Endometrium (tissue), 2 donors: ENCODE data around the gene NCAPG.
"Not testable (repeated sequence)": the region's sequence is repeated elsewhere in the genome, so short reads cannot be mapped to it uniquely, and the experiment has no call there.

Experiments used
- FAIRE-seq: peaks from 2 replicates; lab custom pipeline; 2012; peaks lifted over from hg19 to GRCh38; lab: Jason Lieb, UNC
- donor health status: control.
- donor health status: control.

The NCAPG gene

GRCh38 chr4:17797808-17798207, 13.0 kb upstream of the NCAPG start:
- FAIRE-seq, result no peak

DNA sequence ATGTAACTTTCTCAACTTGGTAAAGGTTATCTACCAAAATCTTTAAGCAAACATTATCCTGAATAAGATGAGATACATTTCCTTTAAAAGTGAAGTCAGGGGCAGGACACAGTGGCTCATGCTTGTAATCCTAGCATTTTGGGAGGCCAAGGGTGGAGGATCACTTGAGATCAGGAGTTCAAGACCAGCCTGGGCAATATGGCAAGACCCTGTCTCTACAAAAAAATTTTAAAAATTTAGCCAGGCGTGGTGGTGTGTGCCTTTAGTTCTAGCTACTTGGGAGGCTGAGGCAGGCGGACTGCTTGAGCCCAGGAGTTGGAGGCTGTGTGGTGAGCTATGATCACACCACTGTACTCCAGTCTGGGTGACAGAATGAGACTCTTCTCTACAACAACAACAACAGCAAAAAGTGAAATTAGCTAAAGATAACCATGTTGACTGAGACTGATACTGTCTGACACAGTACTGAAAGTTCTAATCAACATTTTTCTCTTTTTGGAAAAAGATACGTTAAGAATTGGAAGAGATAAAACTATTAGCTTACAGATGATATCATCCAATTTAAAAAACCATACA, 5.1 kb upstream of the NCAPG start:
- no peak for FAIRE-seq

DNA sequence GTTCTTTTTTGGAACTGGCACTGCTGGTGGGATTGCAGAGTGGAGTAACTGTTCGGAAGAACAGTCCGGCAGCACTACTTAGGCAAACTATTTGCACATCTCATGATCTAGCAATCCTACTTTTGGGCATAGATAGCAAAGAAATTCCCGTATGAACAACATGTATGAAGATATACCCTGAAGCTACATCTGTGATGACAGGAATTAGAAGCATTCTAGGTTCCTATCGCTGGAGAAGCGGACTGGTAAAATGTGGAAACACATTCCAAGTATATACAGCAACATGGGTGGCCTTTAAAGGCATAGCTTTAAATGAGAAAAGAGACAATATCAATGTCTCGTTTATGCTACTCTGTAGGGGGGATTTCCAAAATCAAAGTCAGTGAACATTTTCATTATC, 3.3 kb upstream of the NCAPG start:
- no peak for FAIRE-seq

GRCh38 chr4:17809667-17810066, 1.1 kb upstream of the NCAPG start:
- no peak for FAIRE-seq

GRCh38 chr4:17811078-17811603, 362 bp downstream of the NCAPG start:
- FAIRE-seq, result no peak

- no peak for FAIRE-seq
Observed at GRCh38 chr4:17812125-17812524, 1.3 kb downstream of the NCAPG start.

DNA sequence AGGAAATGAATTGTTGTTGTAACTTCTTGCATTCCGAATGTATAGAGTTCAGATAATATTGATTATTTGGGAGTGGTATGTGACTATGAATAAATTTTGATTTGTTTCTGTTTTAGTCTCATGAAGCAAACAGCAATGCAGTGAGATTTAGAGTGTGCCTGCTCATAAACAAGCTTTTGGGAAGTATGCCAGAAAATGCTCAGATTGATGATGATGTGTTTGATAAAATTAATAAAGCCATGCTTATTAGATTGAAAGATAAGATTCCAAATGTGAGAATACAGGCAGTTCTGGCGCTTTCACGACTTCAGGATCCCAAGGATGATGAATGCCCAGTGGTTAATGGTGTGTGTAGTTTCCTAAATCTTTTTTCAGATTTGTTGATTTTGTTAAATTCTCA, 2.0 kb downstream of the NCAPG start:
- FAIRE-seq, result no peak

DNA sequence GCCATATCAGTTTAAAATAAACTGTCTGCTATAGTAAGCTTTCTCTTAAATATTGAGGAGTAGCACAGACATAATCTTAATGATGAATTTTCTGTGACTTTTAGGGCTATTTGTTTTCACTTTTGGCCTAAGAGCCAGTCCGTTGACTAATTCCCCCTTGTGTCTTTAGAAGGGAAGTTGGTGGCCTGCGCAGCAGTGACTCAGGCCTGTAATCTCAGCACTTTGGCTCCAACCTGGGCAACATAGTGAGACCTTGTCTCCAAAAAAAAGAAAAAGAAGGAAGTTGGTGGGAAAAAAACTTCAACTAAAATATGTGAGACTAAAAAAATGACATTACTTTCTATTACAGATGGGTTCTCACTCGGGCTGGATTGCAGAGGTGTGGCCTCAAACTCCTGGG, 3.4 kb downstream of the NCAPG start:
- FAIRE-seq, result no peak

- FAIRE-seq, result no peak
Observed at GRCh38 chr4:17816142-17816541, 5.4 kb downstream of the NCAPG start.

- peak; percentile 81 for FAIRE-seq
Observed at GRCh38 chr4:17817027-17817426, 6.2 kb downstream of the NCAPG start.

GRCh38 chr4:17823871-17824669, 13.3 kb downstream of the NCAPG start:
- FAIRE-seq, result no peak

DNA sequence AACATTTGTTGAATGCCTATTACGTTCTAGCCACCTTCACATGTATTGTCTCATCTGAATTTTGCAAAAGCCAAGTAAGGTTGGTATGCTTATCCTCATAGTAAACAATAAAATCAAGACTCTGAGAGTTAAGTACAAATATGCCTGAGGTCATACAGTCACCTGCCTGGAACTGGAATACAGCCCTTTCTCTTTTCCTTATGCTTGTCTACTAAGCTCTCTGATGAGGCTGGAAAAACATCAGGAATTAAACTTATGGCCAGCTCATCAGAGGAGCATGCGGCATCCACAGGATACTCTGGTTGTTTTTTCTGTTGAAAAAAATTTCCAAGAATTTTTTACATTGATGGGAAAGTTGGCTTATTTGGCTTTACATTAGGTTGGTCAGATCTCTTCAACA, 35.5 kb downstream of the NCAPG start:
- no peak for FAIRE-seq

- not testable (repeated sequence) for FAIRE-seq
Observed at GRCh38 chr4:17850295-17850694, 39.5 kb downstream of the NCAPG start.

DNA sequence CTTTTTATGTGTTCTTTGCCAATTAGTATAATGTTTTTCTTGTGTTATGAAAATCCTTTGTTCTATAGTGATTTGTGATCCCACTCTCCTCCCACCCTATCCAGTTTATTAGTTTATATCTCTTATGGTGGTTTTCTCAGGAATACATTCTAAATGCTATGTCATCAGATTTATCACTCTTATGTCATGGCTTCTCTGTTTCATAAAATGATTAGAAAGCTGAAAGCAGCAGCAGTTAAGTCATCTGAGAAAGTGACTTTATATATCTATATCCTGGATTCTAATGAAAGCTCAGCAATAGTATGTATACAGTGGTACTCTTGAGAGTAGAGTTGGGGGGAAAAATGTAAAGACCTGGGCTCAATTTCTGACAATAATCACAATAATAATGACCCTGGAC, 41.2 kb downstream of the NCAPG start:
- FAIRE-seq, result no peak

- FAIRE-seq, result no peak
Observed at GRCh38 chr4:17854036-17854435, 43.3 kb downstream of the NCAPG start.

- no peak for FAIRE-seq
Observed at GRCh38 chr4:17859793-17860406, 49.1 kb downstream of the NCAPG start.

DNA sequence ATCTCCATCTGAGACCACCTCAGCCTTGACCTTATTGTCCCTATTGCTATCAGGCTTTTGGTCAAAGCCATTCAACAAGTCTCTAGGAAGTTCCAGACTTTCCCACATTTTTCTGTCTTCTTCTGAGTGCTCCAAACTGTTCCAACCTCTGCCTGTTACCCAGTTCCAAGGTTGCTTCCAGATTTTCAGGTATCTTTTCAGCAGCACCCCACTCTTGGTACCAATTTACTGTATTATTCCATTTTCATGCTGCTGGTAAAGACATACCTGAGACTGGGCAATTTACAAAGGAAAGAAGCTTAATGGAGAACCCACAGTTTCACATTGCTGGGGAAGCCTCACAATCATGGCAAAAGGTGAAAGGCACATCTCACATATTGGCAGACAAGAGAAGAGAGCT, 51.1 kb downstream of the NCAPG start:
- FAIRE-seq, result not testable (repeated sequence)

- FAIRE-seq, result no peak
Observed at GRCh38 chr4:17865866-17866363, 55.1 kb downstream of the NCAPG start.

DNA sequence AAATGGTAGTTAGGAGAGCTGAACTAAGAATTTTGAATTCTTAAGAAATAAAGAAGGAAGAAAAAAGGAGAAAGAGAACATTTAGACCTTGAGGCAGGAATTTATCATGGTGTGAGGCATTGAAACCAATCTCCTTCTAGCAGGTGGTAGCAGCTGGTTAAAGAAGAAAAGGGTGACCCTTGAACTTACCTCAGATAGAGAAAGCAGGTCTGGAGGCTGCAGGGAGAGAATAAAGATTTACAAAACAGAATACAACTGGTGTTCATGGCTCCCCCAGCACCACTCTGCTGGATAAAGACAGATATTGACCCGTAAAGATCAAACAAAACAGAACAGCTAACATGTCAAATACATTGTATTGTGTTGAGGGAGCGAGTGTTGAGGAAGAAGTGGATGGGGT, 56.0 kb downstream of the NCAPG start:
- no peak for FAIRE-seq

DNA sequence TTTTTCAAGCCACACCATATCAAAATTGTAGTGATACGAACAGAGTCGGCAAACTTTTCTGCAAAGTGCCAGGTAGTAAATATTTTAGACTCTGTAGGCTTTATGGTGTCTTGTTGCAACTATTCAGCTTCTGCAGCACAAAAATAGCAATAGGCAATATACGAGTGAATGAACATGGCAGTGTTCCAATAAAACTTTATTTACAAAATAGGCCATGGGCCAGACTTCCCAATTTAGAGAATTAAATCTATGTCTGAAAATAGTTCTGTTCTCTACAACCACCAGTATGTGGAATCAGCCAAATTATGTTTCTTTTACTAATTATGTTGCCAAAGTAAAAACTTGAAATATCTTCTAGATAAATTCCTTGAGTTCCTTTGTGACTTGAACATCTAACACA, 56.5 kb downstream of the NCAPG start:
- FAIRE-seq, result no peak

- FAIRE-seq, result no peak
Observed at GRCh38 chr4:17869327-17869726, 58.5 kb downstream of the NCAPG start.

DNA sequence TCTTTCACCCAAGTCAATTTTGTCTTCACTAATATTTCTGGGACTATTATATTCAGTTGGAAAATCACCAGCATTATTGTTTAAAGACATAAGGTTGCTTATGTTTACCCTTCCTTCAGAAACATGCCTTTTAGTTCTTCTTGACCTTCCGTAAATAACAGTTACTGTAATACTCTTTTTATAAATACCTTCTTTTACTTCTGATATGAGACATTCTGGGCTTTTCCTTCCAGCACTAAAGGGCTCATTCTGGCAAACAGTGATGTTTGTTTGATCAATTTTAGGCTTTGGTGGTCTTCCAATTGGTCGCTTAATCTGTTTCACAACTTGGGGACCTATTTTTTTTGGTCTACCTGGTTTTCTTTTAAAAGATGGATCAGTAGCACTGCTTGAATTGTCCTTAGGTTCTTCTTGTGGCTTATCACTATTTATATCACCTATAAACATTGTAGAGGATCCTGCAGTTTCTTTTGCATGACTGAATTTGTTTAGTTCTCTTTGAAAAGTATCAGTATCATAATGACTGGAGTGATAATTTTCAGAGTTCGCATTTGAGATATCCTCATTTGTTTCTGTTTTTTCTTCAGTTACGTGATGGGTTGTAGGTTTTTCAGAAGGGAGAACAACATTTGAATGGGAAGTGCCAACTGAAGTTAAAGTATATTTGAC, 64.8 kb downstream of the NCAPG start:
- FAIRE-seq, result no peak

DNA sequence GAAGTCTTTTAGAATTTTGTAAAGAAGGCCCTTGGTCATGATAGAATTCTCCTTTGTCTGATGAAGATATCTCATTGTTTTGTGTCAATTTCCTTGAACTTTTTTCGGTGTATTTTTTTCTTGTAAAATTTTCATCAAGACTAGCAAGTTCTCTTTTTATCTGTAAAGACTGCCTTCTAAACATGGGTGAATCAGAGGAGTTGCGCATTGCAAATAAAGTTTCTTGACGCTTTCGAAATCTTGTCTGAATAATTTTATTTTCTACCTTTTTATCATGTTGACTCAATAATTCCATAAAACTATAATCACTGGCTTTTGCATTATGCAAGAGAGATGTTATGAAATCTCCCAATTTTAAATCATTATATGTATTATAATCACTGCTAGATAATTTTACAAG, 66.2 kb downstream of the NCAPG start:
- FAIRE-seq, result no peak
